HG03045 (cell line): ENCODE data around the gene STARD8.
"Not testable (repeated sequence)": the region's sequence is repeated elsewhere in the genome, so short reads cannot be mapped to it uniquely, and the experiment has no call there.

Experiments
- ATAC-seq: cut with Tn5 transposase; IDR thresholded peaks from one replicate; pipeline ENCODE4 v1.9.1; 2021; ENCODE audit warnings: mild to moderate bottlenecking, moderate library complexity; ENCODE audit not compliant: unreplicated experiment

STARD8 gene

DNA sequence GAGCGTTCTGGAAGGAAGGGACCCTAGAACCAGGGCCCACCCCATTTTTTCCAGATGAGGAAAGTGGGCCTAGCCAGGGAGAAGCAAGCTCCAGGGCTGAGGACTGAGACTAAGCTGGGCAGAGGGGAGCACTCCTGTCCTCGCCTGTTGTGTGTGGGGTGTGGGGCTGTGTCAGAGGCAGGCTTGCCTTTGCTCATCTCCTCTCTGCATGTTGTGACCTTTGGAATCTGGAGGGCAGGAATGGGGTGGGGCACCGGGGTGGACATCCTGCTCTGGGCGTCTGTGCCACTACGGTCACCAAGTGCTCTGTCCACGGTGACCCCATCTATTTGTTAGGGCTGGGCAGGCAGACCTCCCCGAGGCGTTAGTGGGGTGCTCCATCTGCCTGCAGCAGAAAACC lies 41.5 kb downstream of the STARD8 start:
- not testable (repeated sequence) for ATAC-seq

DNA sequence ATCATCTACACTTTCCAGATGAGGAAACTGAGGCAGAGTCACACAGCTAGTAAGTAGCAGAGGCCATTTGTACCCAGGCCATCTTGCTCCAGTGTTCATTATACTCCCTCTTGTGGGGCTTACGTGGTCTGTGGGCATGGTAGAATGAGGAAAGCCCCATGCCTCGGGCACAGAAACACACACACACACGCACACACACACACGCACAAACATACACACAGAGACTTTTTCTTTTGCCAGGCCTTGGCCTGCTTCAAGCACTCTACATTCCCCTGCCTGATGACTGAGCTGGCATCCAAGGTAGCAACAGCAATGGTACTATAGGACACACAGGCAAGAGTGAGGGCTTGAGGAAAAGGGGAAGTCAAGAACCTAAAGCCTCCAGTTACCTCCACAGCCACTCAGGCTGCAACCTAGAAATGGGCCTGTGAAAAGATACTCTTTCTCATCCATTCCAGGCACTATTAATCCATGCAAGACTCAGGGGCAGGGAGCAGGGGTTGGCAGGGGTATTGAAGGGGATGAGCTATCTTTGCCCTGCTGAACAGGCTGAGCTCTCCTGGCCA lies 43.6 kb downstream of the STARD8 start:
- no peak for ATAC-seq

DNA sequence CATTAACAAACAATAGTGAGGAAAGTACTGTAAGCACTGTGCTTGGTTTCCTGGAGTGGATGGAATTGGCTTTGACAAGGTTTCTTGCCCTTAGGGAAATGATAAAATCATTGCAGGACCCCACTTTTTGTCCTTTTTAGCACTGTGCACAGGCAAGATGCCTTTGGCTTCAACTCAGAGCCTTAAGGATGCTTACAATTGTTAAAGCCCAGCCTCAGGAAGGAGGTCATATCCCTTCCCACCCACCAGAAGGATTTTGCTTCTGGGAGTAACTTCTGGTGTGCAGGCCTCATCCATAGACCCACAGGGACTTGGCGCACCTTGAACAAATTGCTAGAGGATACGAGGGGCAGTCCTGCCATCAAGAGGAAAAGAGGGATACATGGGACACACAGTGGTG lies 44.5 kb downstream of the STARD8 start:
- ATAC-seq: no peak

DNA sequence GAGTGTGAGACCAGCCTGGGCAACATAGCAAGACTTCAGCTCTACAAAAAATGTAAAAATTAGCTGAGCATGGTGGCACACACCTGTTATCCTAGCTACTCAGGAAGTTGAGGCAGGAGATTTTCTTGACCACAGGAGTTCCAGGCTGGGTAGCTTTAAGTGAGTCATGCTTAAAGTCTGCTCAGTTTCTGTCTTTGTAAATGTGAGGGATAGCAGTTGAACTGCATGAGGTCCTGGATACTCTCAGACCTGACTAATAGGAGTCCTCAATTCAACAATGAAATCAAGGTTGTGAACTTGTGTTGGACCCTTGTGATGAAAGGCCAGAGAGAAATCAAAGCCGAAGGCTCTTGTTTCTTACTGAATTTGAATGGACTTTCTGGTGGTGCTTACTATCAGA lies 45.2 kb downstream of the STARD8 start:
- no peak for ATAC-seq

DNA sequence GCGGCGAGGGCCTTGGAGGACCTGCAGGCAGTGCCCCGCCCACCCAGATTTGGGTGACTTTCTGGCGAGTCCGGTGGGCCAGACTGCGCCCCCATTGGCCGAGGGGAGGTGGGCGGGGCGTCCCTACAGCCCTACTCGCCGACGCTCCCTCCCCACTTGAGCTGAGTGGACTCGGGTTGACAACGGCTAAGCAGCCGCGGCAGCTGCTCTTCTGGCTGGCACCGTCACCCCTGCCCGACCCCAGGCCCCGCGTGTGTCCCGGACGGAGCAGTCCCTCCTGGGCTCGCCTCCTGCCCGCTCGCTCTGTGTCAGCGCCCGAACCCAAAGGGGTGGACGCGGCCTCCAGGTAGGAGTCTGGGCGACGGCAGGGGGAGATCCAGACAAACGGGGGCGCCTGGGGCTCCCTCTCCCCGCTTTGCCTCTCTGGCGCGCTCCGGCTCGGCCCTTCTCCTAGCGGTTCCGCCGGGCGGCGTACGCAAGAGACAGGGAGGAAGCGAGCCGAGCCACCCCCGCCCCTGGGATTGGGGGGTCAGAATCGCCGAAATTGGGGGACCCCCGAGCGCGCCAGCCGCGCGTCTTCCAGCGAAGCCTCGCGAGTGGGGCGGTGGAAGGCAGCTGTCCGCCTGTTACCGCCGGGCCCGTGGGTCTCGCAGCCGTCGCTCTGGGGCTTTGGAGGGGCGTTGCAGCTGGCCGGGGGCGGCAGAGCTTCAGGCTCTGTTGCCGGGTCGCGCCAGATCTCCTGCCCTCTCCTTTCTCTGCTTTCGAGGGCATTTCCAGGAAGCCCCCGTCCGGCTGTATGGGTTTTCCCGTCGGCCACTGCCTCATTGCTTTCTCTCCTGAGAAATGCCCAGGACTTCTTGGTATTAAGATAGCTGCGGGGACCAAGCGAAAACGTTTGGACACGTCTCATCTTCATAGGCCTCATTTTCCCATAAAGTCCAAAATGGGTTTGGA lies 46.3 kb downstream of the STARD8 start:
- no peak for ATAC-seq

DNA sequence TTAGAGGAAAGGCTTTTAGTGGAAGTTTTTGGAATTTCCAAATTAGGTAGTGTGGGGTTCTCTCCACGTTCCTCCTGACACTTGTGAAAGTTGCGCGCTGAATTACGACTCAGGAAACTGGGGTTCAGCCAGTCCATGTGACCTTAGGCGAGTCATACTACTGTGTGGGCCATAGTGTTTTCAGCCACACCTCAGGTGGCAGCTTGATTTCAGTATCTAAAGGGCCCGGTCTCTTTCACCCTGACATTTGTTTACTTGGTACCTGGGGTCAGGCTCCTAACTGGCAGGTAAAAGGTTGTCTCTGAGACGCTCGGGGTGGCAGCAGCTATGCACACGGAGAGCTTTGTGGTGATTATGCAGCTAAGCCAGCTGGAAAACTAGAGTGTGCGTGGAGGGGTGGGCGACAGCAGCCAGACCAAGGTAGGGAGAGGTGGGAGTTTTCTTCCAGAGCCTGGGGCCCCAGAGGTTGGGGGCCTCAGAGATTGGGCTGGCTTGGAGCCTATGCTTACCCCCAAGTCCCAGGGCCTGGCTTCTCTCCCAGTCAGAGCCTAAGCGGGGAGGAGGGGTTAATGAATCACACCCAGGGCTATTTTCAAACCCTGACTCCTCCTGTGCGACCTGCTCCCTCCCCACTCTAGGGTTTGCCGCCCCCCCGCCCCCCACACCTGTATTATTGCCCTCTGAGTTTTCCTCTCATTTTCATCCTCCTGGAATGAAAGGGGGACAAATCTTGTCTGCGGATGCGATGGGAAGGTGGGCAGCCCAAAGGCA lies 47.2 kb downstream of the STARD8 start:
- ATAC-seq: no peak

DNA sequence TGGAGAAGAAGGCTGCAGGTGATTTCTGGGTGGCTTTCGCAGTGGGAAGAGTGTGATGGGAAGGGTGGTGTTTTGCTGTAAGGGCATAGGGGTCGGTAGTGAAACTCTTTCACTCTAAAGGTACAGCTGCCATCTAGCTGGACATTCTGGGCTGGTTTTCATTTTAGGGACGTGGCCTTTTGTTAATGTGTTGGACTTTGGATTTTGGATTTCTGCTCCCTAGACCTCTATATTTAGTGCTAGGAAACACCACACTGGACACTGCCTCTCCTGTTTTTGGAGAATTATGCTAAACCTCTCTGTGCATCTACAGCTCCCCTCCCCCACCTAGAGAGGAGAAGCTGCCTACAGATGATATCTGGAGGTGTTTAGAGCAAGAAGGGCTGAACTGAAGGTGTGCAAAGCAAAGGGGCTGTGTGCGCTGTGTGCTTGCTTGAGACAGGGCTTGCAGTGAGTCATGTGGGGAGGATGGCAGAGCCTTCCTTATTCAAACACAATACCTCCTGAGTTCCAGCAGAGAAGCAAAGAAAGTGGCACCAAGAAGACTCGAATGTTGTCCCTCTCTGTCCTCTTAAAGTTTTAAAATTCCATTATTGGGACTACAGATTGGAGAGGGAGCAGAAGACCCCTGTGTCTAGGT lies 47.9 kb downstream of the STARD8 start:
- ATAC-seq: no peak

DNA sequence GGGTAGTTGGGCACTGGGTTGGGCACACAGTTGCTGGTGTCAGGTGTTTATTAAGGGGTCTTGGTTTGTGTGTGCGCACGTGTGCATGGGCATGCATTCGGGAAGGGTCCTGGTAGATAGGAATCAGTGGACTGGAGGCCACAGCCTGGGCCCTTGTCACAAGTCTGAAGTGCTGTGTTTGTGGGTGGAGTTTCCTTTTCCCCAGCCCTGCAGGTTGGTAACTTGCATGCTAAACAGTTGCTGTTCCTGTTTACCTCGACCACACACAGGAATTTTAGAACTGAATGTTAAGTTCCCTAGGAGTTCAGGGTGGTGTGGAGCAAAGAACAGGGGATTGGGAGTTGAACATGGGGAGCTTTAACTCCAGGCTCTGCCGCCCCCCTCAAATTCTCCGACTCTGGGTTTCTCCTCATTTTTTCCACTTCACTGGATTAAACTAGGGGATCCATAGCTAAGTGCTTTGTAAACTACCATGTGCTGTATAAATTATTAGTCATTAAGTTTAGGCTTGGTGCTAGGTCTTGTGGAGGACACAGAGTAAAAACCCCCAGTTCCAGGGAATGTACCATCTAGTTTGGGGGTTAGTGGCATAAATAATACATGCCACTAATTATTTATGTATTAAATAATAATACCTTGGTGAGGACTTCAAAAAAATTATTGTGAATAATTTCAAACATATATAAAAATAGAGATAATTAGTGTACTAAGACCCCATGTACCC lies 49.0 kb downstream of the STARD8 start:
- ATAC-seq: no peak

DNA sequence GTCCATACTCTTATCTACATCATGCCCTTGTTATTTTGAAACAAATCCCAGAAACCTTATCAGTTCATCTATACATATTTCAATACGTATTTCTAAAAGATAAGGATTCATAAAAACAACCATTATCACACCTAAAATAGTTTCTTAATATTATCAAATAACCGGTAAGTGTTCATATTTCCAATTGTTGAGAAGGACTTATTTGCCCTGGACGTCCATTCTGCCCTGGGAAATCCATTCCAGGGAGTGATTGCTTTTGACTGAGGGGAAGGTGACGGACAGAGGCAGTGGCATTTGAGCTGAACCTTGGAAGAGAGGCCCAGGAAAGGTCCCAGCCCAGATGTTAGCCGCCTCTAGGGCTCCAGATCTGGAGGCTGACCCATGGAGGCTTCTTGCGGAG lies 49.6 kb downstream of the STARD8 start:
- no peak for ATAC-seq

DNA sequence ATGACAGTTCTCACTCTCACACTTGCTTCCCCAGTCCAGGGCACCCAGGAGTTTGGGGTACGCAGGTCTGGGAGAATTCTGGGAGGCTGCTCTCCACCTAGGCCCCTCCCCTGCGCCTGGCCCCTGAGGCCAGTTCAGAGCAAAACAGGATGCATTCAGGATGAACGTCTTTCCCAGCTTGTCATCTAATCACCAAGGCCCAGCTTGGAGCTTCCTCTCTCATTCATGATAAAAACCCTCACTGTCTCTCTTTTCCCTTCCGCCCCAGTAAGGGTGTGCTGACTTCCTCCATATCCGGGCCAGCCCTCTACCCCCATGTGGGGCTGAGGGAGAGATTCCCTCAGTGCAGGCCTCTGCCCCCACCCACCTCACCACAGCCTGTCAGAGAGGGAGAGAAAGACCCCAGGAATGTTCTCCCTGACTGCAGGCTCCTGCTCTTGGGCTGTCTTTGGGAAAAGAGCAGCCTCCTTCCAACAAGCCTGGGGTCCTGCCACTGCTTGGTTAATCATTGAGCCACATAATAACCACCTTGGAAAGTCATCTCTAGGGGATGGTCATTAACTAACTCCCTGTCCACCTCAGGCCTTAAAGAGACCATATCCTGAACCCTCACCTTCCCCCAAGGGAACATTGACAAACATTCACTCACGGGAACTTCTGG lies 50.1 kb downstream of the STARD8 start:
- ATAC-seq: no peak

DNA sequence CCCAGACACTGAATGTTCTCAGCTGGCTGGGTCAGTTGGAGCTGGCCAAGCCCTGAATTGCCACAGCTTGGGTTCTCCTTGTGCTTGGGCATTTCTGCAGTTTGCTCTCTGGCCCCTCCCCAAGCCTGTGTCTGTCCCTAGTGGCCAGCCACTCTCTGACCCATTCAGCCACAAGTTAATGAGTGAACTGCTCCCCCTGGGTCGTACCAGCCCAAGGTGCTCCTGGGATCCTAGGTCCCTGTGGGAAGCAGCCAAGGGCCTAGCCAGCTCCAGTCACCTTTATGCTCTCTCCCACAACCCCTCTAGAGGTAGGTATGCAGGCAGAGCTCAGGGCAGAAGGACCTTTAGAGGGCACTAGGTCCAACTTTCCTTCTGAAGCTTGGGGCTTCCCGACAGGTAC lies 51.5 kb downstream of the STARD8 start:
- ATAC-seq: no peak

DNA sequence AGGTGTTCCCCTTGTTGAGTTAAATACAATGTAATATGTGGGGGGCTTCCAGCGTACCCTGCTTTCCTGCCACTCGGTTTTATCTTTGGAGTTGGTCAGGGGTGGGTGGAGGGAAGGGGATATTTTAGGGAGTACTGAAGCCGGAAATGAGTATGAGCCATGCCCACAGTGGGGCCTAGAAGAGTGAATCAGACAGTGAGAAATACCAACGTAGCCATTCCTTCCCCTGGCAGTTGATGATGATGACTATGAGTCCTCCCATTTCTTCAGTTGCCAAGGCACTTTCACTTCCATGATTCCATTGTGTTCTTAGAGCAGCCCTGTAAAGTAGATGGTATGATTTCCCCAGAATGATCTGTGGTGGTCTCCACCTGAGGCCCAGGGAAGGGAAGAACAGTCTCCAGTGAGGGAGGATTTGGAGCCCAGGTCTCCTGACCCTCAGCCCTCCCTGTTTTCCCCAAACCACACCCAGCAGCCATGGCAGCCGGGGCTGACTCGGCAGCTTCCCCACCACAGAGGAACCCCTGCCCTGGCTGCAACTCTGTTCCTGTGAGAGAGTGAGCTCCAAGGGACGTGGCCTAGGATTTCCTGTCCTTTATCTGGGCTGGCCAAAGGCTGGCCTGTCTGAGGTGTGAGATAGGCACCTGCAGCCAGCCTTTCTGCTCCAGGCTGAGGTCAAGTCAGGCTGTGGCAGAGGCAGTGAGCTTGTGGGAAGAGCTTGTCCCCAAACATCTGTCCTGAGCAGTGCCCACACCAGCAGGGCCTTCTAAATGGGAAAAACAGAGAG lies 52.7 kb downstream of the STARD8 start:
- no peak for ATAC-seq

DNA sequence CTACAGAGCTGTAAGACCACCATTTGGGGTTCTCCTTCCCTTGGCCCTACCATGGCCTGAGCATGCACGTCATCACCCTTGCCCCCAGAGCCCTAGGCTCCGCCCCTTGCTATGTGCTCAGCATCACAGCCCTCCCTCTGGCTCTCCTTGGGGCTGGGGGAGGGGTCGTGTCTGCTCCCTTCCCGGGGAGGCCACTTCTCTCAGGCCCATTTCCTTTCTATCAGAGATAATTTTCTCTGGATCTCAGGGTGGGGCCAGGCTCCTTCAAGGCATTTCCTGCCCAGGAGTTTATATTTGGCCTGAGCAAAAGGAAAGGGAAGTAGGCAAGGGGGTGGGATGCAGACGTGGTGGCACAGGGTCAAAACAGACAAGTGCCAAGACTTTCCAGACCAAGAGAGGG lies 55.9 kb downstream of the STARD8 start:
- ATAC-seq: no peak

DNA sequence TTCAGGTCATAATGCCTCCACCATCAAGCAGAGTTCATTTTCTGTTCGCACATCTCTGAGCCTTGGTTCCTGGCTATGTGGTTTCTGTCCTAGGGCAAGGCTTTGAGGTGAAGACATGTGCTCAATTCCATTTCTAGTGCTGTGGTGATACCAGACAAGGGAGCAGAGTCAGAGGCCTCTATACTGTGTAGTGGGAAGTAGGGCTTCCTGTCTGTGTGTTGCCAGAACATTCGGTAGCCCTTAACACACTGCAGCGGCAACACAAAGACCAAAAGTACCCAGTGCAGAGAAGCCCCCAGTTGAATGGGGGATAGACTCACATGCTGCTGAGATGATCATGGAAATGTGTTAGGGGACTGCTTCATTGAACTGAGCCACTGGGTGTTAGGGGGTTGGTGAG lies 56.4 kb downstream of the STARD8 start:
- no peak for ATAC-seq

DNA sequence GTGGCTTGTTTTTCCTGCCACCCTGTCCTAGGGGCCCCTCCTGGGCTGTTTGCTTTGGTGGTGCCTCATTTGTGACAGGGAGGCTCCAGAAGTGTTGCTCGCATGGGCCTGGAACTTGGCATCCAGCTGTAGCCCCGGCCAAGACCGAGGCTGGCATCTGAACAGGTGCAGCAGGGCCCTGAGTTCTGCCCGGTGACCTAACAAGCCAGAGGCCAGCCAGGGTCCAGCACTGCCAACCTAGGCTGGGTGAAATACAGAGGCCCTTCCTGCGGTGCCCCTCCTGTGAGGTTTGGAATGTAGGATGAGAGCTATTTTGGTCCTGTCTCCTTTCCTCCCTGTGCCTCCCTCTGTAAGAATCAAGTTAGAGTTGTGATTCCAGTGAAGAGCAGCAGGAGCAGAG lies 58.5 kb downstream of the STARD8 start:
- ATAC-seq: no peak

DNA sequence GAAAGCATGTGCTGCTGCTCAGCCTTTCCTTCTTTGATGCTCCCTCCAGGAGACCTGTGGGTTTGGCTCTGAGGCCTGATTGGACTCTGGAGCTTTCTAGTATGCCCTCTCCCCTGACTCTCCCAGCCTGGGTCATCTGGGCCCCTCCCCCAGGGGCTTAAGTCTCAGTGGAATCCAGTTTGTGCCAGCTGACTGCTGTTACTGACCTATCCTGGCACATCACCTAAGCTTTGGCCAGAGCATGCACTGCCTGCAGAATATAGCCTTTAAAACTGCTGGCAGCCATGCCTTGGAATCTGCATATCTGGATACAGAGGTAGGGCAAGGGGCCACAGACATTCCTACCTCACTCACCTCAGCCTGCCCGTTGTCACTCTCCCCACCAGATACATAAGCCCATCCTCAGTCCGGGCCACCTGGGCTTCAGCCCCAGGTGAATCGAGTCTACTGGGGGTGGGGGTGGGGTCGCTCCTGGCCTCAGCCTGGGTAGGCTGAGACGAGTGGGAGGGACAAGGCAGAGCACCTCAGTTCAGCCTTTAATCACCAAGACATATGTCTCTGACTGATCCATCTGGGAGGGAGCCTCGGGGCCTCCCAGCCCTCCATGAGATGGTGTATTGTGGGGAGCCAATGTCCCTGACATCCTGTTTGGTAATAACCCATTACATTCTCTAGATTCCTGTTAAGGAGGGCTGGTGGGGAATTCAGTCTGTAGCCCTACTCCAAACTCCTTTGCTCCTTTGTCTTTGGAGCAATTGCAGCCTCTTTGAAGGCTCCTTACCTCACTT lies 61.2 kb downstream of the STARD8 start:
- no peak for ATAC-seq

DNA sequence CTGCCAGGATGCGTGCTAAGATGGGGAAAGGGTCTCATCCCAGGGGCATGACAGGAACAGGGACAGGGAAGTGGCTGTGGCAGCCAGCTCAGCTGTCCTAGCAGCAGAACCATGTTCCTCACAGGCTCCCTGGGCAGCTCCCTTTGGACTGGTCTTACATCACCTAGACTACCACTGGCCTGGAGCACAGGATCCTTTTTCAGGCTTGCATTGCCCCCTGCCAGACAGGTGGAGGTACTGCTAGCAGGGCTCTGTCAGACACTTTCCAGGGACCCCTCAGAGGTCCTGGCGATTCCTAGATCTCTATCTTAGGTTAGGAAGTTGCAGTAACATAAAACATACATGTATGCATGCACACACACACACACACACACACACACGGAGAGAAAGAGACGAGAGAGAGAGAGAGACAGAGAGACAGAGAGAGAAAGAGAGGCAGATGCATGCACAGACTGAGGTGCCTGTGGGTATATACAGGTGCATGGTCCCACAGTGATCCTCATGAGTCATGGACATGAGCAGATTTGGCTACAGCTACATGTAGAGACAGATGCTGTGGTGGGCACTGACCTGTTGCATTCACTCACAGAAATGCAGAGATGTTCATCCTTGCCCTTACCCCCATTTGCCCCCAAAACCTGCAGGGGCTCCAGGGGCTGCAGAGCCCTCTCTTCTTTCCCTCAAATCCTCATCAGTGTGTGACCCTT lies 63.6 kb downstream of the STARD8 start:
- ATAC-seq: no peak

DNA sequence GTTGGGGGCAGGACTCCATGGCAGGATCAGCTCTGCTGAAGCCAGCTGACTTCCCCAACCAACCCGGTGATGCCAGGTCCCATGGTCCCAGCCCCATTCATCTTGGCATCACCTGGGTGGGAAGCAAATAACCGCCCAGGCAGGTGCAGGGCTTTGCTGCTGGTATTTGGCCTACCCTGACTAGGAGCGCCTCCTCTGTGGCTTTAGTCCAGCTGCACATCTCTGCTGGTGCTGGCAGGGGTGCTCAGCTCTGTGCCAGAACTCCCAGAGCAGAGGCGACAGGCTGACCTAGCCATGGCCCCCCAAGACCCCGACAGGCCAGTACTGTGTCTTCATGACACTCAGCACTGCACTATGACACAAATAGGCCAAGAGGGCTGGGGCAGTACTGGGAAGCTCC lies 64.4 kb downstream of the STARD8 start:
- no peak for ATAC-seq
